ENCODE measurements around the gene THOC7.

DNA sequence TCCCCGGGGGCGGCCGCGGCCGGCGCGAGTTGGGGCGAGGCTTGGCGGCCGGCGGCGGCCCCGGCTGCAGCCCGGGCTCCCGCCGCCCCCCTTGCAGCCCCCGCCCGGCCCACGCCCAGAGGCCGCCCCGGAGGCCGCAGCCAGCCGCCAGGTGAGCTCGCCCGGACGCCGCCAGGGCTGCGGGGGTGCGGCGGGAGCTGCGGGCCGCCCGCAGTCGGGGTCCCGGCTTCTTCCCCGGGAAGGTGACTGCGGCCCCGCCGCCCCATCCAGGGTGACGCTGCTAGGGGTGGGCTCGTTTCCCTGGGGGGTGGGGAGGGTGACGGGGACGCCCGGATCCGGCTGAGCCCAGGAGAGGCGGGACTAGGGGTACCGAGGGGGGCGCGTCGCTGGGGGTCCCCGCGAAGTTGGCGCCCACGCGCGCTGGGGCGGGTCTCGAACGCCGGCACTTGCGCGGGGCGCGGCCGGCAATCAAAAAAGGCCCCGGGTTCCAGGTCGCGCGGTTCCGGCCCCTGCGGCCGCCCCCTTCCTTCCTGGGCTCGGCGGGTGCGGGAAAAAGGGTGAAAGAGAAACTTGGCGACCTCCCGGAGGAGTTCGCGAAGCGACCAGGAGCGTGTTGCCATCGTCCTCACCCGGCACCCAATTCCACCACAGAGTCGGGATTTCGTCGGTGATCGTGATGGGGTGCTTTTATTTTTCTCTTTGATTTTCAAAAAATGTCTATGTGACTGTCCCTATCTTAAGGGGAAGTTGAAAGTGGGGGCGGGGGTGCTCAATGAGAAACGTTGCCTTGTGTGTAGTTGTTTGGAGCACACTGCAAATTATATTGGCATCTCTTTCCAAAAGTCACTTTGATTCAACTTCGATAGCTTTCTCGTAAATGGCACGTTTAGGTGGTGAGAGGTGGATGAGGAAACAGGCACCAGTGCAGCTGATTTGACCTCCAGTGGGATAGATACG is 681 bp upstream of the THOC7 start:
- TF ChIP-seq, protein P1, sequence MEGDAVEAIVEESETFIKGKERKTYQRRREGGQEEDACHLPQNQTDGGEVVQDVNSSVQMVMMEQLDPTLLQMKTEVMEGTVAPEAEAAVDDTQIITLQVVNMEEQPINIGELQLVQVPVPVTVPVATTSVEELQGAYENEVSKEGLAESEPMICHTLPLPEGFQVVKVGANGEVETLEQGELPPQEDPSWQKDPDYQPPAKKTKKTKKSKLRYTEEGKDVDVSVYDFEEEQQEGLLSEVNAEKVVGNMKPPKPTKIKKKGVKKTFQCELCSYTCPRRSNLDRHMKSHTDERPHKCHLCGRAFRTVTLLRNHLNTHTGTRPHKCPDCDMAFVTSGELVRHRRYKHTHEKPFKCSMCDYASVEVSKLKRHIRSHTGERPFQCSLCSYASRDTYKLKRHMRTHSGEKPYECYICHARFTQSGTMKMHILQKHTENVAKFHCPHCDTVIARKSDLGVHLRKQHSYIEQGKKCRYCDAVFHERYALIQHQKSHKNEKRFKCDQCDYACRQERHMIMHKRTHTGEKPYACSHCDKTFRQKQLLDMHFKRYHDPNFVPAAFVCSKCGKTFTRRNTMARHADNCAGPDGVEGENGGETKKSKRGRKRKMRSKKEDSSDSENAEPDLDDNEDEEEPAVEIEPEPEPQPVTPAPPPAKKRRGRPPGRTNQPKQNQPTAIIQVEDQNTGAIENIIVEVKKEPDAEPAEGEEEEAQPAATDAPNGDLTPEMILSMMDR (IDR thresholded peaks at IDR 0.05) = no peak
- TF ChIP-seq EZH2phosphoT487 (IDR thresholded peaks at IDR 0.05) (no peak), EZH2 (IDR thresholded peaks at IDR 0.05) (no peak)
